ENCODE results near the gene CHGA. TPM values are rescaled to one million over a fixed set of nuclear protein-coding genes. Genes with fewer than 3 reads are reported as not detected.

Gene CHGA
- total RNA-seq, 1 donor from 2014 or later, result 0.20 TPM

- no peak for DNase-seq (ENCODE audit: low spot score)
These were observed 51.8 kb downstream of the CHGA start for GRCh38 chr14:92974541-92975345.

GRCh38 chr14:92976268-92976667 is 53.3 kb downstream of the CHGA start:
- no peak for DNase-seq (ENCODE audit: low spot score)
- ATAC-seq, result no peak

More at GRCh38 chr14:92974541-92975345, 51.8 kb downstream of the CHGA start:
- no peak for ATAC-seq

- ATAC-seq (no peak), DNase-seq (ENCODE audit: low spot score) (no peak)
These were observed 55.5 kb downstream of the CHGA start for GRCh38 chr14:92978229-92979021.

- DNase-seq (ENCODE audit: low spot score) (no peak), ATAC-seq (no peak)
These were observed 57.9 kb downstream of the CHGA start for GRCh38 chr14:92980866-92981265.

- ATAC-seq, result no peak
- DNase-seq (ENCODE audit: low spot score), result no peak
These were observed 58.8 kb downstream of the CHGA start for GRCh38 chr14:92981726-92982125.

GRCh38 chr14:92982956-92983355 is 60.0 kb downstream of the CHGA start:
- DNase-seq (ENCODE audit: low spot score), result no peak
- no peak for ATAC-seq

- no peak for DNase-seq (ENCODE audit: low spot score)
- no peak for ATAC-seq
These were observed 61.3 kb downstream of the CHGA start for GRCh38 chr14:92984082-92984788.

Other genes with a start within 250 kb of the CHGA start
- gene LGMN, start 174.5 kb upstream of the CHGA start, total RNA-seq, result 47.0 TPM
- 20.9 TPM for gene GOLGA5, start 128.8 kb upstream of the CHGA start, total RNA-seq
- gene ITPK1, start 192.8 kb downstream of the CHGA start, total RNA-seq, result 61.3 TPM

All from left lobe of liver (tissue), 2 donors.